ENCODE measurements around the gene DDX39A. TPM values are rescaled to one million over a fixed set of nuclear protein-coding genes. Genes with fewer than 3 reads are reported as not detected.

DDX39A gene
- total RNA-seq, 2 donors from 2014 or later: 225 to 236 TPM

DNA sequence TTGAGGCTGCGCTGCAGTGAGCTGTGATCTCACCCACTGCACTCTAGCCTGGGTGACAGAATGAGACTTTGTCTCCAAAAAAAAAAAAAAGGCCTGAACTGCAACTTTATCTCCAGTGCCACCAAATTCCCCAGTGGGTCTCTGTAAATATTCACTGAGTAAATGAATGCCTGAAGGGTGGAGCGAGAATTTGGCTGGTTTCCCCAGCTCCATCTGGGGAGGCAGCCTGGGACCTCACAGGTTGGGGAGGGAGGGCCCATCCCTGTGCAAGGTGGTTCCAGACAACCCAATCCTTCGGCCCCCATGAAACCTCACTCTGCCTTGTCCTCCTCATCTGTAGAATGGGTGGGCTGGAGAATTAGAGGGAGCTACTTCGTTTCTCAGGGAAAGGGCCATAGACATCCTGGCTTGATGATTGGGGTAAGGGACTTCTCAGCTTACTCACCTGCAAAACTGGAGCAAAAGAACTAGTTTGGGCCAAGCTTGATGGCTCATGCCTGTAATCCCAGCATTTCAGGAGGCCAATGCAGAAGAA lies 9.8 kb upstream of the DDX39A start:
- peaks cover 24% of the 10 kb centered on the region for H3K4me1 Mint-ChIP-seq (ENCODE audit: low read depth)
- no peak overlapping the region for H3K27ac Mint-ChIP-seq

DNA sequence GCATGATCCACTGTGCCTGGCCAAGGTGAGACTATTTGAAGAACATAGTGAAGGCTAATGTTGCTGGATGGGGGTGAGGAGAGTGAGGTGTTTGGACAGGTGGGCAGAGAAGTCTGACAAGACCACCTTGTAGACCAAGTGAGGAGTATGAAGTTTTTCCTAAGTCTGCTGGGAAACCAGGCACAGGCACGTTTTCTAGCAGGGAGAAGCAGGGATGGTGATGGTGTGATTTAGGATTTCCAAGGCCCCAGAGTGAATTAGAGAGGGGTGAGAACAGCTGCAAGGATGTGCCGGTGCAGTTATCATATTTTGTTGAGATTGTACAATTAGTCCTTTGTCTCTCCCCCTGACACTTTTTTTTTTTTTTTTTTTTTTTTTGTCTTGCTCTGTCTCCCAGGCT lies 8.3 kb upstream of the DDX39A start:
- Mint-ChIP-seq H3K4me3 (no peak overlapping the region), H3K9me3 (no peaks in the 10 kb centered on the region), H3K27me3 (ENCODE audit: low read depth) (no peaks in the 10 kb centered on the region), H3K36me3 (ENCODE audit: insufficient read depth in 2 of 2) (no peaks in the 10 kb centered on the region), H3K27ac (no peak overlapping the region), H3K4me1 (ENCODE audit: low read depth) (peaks cover 20% of the 10 kb centered on the region)
- no peak for ATAC-seq (replicated peaks in 1 of 2)
- no peak for DNase-seq

More for the DNA sequence above, 9.8 kb upstream of the DDX39A start:
- DNase-seq (no peak), ATAC-seq (replicated peaks in 1 of 2) (no peak)
- Mint-ChIP-seq H3K4me3 (no peak overlapping the region), H3K9me3 (no peaks in the 10 kb centered on the region), H3K36me3 (ENCODE audit: insufficient read depth in 2 of 2) (no peaks in the 10 kb centered on the region), H3K27me3 (ENCODE audit: low read depth) (no peaks in the 10 kb centered on the region)

DNA sequence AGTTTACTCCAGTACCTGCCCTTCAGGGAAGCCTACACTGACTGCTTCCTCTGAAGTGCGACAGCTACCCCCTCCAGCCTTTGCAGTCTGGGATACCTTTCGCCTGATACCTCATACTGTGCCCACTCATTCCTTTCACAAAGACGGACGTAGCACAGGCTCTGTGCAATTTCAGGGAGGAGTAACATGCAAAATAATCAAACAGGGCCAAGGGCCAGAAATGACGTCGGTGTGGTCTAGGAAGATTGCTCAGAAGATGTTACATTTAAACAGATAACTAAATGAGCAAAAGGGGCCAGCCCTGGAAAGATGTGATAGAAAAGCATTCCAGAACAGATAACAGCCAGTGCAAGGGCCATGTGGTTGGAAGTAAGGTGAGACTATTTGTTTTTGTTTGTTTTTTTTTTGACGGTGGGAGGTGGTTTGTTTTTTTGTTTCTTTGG lies 6.6 kb upstream of the DDX39A start:
- no peaks in the 10 kb centered on the region for H3K27me3 Mint-ChIP-seq (ENCODE audit: low read depth)
- H3K36me3 Mint-ChIP-seq (ENCODE audit: insufficient read depth in 2 of 2): no peaks in the 10 kb centered on the region
- H3K27ac Mint-ChIP-seq: no peak overlapping the region
- peaks cover 8% of the 10 kb centered on the region for H3K4me1 Mint-ChIP-seq (ENCODE audit: low read depth)
- DNase-seq (no peak), ATAC-seq (replicated peaks in 1 of 2) (peak in 1 of 2 donors; percentile 30)
- no peak overlapping the region for H3K4me3 Mint-ChIP-seq
- no peaks in the 10 kb centered on the region for H3K9me3 Mint-ChIP-seq

DNA sequence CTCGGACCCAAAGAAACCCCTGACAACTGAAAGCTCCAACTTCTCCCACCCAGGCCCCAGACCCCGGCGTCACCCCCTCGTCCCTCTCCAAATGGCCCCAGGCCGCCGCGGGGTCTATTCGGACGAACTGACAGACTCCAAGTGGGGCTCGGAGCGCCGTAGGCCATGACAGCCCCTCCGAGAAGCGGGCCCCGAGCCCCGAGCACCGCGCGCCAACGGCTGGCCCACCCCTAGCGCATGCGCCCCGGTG lies 360 bp downstream of the DDX39A start:
- Mint-ChIP-seq H3K27ac (peak overlapping the region; percentile 97), H3K4me3 (peak overlapping the region; percentile 85 to 95), H3K4me1 (ENCODE audit: low read depth) (peaks cover 28% of the 10 kb centered on the region), H3K36me3 (ENCODE audit: insufficient read depth in 2 of 2) (peaks cover 21 to 32% of the 10 kb centered on the region in 2 donors), H3K9me3 (no peaks in the 10 kb centered on the region), H3K27me3 (ENCODE audit: low read depth) (no peaks in the 10 kb centered on the region)
- ATAC-seq (replicated peaks in 1 of 2) (peak; percentile 72 to 76), DNase-seq (peak; percentile 89 to 90)

DNA sequence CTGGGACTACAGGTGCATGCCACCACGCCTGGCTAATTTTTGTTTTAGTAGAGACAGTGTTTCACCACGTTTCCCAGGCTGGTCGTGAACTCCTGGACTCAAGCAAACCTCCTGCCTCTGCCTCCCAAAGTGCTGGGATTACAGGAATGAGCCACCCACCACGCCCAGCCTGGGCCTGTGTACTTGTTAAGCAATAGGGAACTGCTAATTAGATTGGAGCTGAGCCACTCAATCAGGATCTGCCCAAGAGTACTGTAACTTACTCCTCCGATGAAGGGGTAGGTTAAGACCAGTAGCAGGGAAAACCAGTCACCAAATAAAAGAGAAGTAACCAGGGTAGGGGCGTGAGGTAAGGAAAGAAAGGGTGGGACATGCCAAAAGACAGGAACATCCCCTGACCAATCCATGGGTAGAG lies 2.3 kb downstream of the DDX39A start:
- H3K36me3 Mint-ChIP-seq (ENCODE audit: insufficient read depth in 2 of 2): peaks cover 25 to 45% of the 10 kb centered on the region in 2 donors

DNA sequence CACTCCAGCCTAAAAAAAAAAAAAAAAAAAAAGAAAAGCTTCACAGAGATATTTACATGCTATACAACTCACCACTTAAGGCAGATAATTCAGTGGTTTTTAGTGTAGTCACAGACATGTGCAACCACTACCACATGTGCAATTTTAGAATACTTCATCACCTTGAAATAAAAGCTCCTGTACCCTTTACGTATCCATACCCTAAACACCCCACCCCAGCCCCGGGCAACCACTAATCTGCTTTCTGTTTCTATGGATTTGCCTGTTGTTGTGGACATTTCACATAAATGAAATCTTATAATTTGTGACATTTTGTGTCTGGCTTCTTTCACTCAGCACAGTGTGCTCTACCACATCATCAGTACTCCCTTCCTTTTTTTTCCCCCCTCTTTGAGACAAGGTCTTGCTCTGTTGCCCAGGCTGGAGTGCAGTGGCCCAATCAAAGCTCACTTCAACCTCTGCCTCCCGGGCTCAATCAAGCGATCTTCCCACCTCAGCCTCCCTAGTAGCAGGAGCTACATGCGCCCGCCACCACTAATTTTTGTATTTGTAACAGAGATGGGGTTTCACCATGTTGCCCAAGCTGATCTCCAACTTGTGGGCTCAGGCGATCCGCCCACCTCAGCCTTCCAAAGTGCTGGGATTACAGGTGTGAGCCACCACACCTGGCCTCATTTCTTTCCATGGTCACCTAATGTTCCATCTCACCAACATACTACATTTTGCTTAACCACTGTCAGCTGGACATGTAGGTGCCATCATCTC lies 4.0 kb downstream of the DDX39A start:
- no peaks in the 10 kb centered on the region for H3K9me3 Mint-ChIP-seq
- peak overlapping the region; percentile 85 for H3K27ac Mint-ChIP-seq
- ATAC-seq (replicated peaks in 1 of 2) (no peak), DNase-seq (no peak)
- H3K27me3 Mint-ChIP-seq (ENCODE audit: low read depth): no peaks in the 10 kb centered on the region
- H3K4me1 Mint-ChIP-seq (ENCODE audit: low read depth): peaks cover 45% of the 10 kb centered on the region
- H3K36me3 Mint-ChIP-seq (ENCODE audit: insufficient read depth in 2 of 2): peaks cover 28 to 55% of the 10 kb centered on the region in 2 donors
- H3K4me3 Mint-ChIP-seq: peak overlapping the region; percentile 85 to 95

More for the DNA sequence above, 2.3 kb downstream of the DDX39A start:
- Mint-ChIP-seq H3K27me3 (ENCODE audit: low read depth) (no peaks in the 10 kb centered on the region), H3K4me3 (peak overlapping the region; percentile 85 to 95), H3K9me3 (no peaks in the 10 kb centered on the region), H3K4me1 (ENCODE audit: low read depth) (peaks cover 39% of the 10 kb centered on the region), H3K27ac (peak overlapping the region; percentile 97)
- DNase-seq (no peak), ATAC-seq (replicated peaks in 1 of 2) (no peak)

DNA sequence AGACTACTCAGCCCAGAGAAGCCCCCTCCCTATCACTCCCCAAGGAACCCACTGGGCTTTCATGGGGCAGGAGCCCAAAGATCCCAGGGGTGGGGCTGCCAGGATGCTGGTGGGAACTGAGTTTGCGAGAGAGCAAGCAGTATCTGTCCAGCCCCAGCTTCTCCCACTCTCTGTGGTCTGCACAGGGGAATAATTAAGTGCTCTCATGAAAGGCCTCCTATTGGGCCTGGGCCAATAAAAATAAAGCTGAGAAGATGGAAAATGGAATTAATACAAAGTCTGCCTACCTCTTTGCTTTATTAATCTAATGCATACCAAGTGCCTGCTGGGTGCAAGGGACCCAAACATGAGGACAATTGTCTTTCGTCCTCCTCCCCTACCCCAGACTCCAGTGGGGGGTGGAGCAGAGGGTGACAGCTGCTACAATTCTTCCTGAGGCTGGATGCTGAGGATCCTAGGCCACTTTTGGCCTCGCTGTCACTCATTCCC lies 5.4 kb downstream of the DDX39A start:
- Mint-ChIP-seq H3K4me1 (ENCODE audit: low read depth) (peaks cover 51% of the 10 kb centered on the region), H3K36me3 (ENCODE audit: insufficient read depth in 2 of 2) (peaks cover 26 to 53% of the 10 kb centered on the region in 2 donors), H3K4me3 (peak overlapping the region in 1 of 2 donors; percentile 16), H3K27ac (peak overlapping the region; percentile 52), H3K27me3 (ENCODE audit: low read depth) (no peaks in the 10 kb centered on the region), H3K9me3 (no peaks in the 10 kb centered on the region)
- DNase-seq: no peak
- ATAC-seq (replicated peaks in 1 of 2): no peak

DNA sequence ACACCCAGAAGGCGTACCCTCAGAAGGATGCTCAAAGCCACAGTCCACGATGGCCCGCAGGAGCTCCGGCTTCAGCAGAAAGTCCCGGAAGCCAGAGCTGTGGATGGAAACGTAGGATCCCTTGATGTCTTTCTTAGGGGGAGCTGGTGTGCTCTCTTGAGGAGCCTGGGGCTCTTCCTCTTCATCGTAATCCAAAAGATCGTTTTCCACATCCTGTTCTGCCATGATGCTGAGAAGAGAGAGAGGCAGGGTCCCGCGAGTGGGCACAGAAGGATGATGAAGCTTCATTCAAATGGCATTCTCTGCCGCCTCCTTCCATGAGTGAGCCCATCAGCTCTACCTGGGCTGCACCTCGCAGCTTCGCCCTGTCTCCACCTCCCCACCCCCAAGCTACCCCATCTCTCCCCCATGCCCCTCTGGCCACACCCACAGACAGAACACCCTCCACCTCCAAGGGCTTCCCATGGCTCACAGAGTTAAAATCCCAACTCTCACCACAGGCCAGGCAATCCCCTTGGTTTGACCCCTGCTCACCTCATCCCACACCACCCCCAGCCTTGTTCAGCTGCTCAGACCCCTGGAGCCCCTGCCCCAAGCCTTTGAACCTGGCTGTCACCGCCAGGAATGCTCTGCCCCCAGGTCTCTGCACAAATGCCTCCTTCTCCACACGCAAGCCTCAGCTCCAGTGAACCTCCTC lies 6.0 kb downstream of the DDX39A start:
- Mint-ChIP-seq H3K4me3 (peak overlapping the region; percentile 15 to 25), H3K9me3 (no peaks in the 10 kb centered on the region), H3K4me1 (ENCODE audit: low read depth) (peaks cover 57% of the 10 kb centered on the region), H3K27ac (peak overlapping the region; percentile 84), H3K36me3 (ENCODE audit: insufficient read depth in 2 of 2) (peaks cover 25 to 56% of the 10 kb centered on the region in 2 donors), H3K27me3 (ENCODE audit: low read depth) (no peaks in the 10 kb centered on the region)
- peak in 1 of 2 donors; percentile 1 for ATAC-seq (replicated peaks in 1 of 2)
- no peak for DNase-seq

DNA sequence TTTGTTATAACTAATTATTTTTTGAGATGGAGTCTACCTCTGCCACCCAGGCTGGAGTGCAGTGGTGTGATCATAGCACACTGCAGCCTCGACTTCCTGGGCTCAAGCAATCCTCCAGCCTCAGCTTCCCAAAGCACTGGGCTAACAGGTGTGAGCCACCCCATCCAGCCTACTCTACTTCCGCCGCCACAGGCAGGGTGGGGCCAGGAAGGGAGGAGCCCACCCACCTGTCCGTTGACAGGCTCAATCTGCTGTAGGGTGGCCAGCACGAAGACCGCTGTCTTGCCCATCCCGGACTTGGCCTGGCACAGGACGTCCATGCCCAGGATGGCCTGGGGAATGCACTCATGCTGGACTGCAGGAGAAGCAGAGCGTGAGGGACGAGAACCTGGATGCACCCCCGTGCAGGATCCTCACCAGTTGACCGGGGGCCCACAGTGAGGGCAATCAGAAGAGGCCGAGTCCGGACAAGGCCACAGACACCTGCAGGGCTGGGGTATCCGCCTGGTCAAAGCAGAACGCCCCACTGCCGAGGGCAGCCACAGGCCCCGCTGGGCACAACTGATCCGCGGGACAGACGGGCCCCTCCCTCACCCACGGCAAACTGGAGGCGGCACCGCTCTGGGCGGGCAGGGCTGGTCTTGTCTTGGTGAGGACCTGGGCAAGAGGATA lies 6.7 kb downstream of the DDX39A start:
- no peaks in the 10 kb centered on the region for H3K9me3 Mint-ChIP-seq

DNA sequence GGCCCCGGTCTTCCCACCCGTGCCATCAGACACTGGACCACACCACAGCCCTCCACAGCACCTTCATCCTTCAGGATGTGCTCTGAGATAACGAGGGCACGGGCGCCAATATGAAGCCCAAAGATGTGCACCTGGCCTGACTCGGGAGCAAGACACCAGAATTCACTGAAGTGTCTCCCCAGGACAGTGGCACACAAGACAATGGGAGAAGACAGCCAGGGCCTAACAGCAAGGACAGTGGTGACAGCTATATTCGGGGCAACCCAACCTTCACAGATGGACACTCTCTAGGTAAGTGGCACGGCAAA lies 7.2 kb downstream of the DDX39A start:
- peak overlapping the region; percentile 84 for H3K27ac Mint-ChIP-seq
- H3K9me3 Mint-ChIP-seq: no peaks in the 10 kb centered on the region
- no peaks in the 10 kb centered on the region for H3K27me3 Mint-ChIP-seq (ENCODE audit: low read depth)
- no peak for DNase-seq
- H3K4me1 Mint-ChIP-seq (ENCODE audit: low read depth): peaks cover 58% of the 10 kb centered on the region
- H3K36me3 Mint-ChIP-seq (ENCODE audit: insufficient read depth in 2 of 2): peaks cover 22 to 52% of the 10 kb centered on the region in 2 donors
- no peak for ATAC-seq (replicated peaks in 1 of 2)
- H3K4me3 Mint-ChIP-seq: no peak overlapping the region

More for the DNA sequence above, 6.7 kb downstream of the DDX39A start:
- Mint-ChIP-seq H3K36me3 (ENCODE audit: insufficient read depth in 2 of 2) (peaks cover 25 to 51% of the 10 kb centered on the region in 2 donors), H3K4me1 (ENCODE audit: low read depth) (peaks cover 57% of the 10 kb centered on the region), H3K27me3 (ENCODE audit: low read depth) (no peaks in the 10 kb centered on the region), H3K4me3 (peak overlapping the region in 1 of 2 donors; percentile 25), H3K27ac (peak overlapping the region; percentile 84)
- ATAC-seq (replicated peaks in 1 of 2) (peak in 1 of 2 donors; percentile 1), DNase-seq (no peak)

DNA sequence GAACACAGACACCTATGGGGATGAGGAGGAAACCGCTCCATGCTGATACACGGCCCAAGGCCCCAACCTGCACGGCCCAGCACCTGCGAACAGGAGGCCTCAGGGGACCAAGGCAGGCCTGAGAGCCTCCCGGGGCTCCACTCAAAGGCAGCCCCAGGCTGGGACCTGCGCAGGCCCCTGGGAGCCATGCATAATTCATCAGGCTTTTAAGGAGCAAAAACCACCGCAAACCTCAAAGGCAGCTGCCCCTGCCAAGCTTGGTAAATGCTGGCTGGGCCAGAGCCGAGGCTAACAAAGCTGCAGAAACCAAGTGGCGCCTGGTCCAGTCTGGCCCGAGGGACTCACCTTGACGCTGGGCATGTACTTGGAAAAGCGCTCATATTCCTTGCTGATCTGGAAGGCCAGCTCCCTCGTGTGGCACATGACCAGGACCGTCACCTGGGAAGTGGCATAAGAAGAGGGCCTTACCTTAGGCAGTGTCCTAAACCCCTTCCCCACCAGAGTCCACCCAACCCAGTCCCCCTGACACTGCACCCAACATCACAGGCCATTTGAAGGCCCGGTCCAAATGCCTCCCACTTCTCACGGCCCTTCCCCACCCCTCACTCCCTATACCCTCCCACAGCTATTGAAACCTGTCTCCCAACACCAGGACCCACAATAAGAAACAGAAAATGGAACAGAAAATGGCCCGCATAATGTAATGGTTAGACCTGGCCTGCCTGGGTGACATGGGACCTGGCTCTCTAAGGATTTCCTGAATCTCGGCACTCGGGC lies 7.8 kb downstream of the DDX39A start:
- Mint-ChIP-seq H3K9me3 (no peaks in the 10 kb centered on the region), H3K36me3 (ENCODE audit: insufficient read depth in 2 of 2) (peaks cover 22 to 52% of the 10 kb centered on the region in 2 donors), H3K4me1 (ENCODE audit: low read depth) (peaks cover 54% of the 10 kb centered on the region), H3K27ac (peak overlapping the region; percentile 84), H3K4me3 (peak overlapping the region in 1 of 2 donors; percentile 18), H3K27me3 (ENCODE audit: low read depth) (no peaks in the 10 kb centered on the region)
- no peak for ATAC-seq (replicated peaks in 1 of 2)
- no peak for DNase-seq

Data from activated T-cell treated with anti-CD3 and anti-CD28 coated beads, Interleukin-2, amount 50 U/mL, for 72 hours (primary cell).